ENCODE measurements around the gene ADCY9. TPM values are rescaled to one million over a fixed set of nuclear protein-coding genes. Genes with fewer than 3 reads are reported as not detected.

ADCY9 gene
- total RNA-seq, 1 donor from 2014 or later: 26.9 TPM

DNA sequence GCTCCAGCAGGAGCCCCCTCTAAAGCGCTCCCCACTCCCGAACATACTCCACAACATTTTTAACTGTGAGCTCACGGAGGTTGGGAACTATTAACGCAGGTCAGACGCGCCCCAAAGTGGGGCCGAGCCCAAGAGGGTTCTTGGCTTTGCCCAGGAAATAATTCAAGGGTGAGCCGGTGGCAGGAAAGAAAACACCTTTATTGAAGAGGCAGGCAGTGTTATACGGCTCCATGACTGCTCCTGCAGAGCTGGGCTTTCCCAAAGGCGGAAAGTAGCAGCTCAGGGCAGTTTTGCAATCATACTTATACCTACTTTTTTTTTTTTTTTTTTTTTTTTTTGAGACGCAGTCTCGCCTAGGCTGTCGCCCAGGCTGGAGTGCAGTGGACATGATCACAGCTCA lies 6.2 kb downstream of the ADCY9 start:
- no peak overlapping the region for H3K27ac Mint-ChIP-seq (ENCODE audit: unreplicated experiment)
- TF ChIP-seq, protein P1, sequence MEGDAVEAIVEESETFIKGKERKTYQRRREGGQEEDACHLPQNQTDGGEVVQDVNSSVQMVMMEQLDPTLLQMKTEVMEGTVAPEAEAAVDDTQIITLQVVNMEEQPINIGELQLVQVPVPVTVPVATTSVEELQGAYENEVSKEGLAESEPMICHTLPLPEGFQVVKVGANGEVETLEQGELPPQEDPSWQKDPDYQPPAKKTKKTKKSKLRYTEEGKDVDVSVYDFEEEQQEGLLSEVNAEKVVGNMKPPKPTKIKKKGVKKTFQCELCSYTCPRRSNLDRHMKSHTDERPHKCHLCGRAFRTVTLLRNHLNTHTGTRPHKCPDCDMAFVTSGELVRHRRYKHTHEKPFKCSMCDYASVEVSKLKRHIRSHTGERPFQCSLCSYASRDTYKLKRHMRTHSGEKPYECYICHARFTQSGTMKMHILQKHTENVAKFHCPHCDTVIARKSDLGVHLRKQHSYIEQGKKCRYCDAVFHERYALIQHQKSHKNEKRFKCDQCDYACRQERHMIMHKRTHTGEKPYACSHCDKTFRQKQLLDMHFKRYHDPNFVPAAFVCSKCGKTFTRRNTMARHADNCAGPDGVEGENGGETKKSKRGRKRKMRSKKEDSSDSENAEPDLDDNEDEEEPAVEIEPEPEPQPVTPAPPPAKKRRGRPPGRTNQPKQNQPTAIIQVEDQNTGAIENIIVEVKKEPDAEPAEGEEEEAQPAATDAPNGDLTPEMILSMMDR (IDR thresholded peaks at IDR 0.05): no peak
- peaks cover 16% of the 10 kb centered on the region for H3K36me3 Mint-ChIP-seq (ENCODE audit: unreplicated experiment)
- DNase-seq (ENCODE audit: extremely low spot score, unreplicated experiment): no peak
- H3K27me3 Mint-ChIP-seq (ENCODE audit: unreplicated experiment): no peaks in the 10 kb centered on the region
- no peak overlapping the region for H3K4me3 Mint-ChIP-seq (ENCODE audit: unreplicated experiment)
- no peaks in the 10 kb centered on the region for H3K9me3 Mint-ChIP-seq (ENCODE audit: unreplicated experiment)
- peaks cover 42% of the 10 kb centered on the region for H3K4me1 Mint-ChIP-seq (ENCODE audit: unreplicated experiment)

DNA sequence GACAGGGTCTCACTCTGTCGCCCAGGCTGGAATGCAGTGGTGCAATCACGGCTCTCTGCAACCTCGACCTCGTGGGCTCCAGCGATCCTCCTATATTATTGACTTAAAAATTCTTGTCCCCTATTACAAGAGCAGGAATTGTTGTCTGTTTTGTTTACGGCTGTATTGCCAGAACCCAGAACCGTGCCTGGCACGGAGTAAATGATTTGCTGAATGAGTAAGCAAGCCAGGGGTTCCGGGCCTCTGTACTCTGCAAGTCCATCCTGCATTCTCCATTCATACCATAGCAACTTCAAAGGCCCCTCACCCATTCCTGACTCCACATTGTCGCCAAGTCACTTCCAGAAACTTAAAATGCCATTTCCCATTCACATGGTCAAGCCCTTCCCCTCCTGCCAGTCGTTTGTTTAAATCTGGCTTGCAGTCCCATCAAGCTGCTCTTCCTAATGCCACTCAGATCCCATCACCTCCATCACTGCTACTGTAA lies 6.9 kb downstream of the ADCY9 start:
- peaks cover 35% of the 10 kb centered on the region for H3K4me1 Mint-ChIP-seq (ENCODE audit: unreplicated experiment)
- peak overlapping the region; percentile 3 for H3K27ac Mint-ChIP-seq (ENCODE audit: unreplicated experiment)
- peaks cover 17% of the 10 kb centered on the region for H3K36me3 Mint-ChIP-seq (ENCODE audit: unreplicated experiment)
- no peak for DNase-seq (ENCODE audit: extremely low spot score, unreplicated experiment)
- no peaks in the 10 kb centered on the region for H3K9me3 Mint-ChIP-seq (ENCODE audit: unreplicated experiment)
- no peaks in the 10 kb centered on the region for H3K27me3 Mint-ChIP-seq (ENCODE audit: unreplicated experiment)
- TF ChIP-seq, protein P1 (IDR thresholded peaks at IDR 0.05): no peak
- H3K4me3 Mint-ChIP-seq (ENCODE audit: unreplicated experiment): no peak overlapping the region

DNA sequence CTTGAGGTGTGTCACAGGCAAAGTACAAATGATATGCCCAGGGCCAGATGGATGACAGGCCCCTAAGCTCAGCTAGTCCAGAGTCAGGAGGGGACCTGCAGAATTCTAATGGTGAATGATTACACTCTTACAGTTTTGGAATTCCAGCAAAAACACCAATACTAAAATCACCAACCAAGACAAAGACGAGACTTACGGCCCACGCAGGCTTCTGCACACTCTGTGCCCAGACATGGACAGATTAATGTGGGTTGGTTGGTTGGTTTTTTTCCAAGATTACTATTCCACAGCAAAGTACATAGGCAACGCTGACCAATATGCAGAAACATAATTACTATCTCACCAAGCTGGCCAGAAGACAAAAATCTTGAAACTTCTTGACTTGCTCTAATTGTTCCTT lies 9.7 kb downstream of the ADCY9 start:
- H3K27ac Mint-ChIP-seq (ENCODE audit: unreplicated experiment): no peak overlapping the region
- no peaks in the 10 kb centered on the region for H3K9me3 Mint-ChIP-seq (ENCODE audit: unreplicated experiment)
- peaks cover 21% of the 10 kb centered on the region for H3K36me3 Mint-ChIP-seq (ENCODE audit: unreplicated experiment)
- peaks cover 8% of the 10 kb centered on the region for H3K4me1 Mint-ChIP-seq (ENCODE audit: unreplicated experiment)
- H3K27me3 Mint-ChIP-seq (ENCODE audit: unreplicated experiment): no peaks in the 10 kb centered on the region
- TF ChIP-seq, protein P1 (IDR thresholded peaks at IDR 0.05): no peak
- DNase-seq (ENCODE audit: extremely low spot score, unreplicated experiment): no peak
- no peak overlapping the region for H3K4me3 Mint-ChIP-seq (ENCODE audit: unreplicated experiment)

DNA sequence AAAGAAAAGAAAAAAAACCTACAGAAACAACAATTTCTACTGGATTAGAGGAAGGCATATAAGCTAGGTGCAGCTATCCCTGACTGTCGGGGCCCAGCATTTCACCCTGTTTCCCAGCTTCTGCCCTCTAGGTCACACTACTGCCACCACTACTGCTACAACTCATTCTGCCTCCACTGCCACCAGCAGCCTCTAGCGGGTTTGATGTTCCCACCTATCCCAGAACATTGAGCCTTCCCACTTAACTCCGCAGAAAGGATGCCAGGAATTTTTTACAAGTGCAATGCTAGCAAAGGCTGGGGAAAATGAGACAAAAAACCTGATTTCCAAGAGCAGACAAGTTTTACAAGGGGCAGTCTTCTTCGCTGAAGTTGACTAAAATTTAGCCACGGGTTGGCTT lies 10.4 kb downstream of the ADCY9 start:
- TF ChIP-seq, protein P1 (IDR thresholded peaks at IDR 0.05): no peak
- H3K4me3 Mint-ChIP-seq (ENCODE audit: unreplicated experiment): no peak overlapping the region
- H3K9me3 Mint-ChIP-seq (ENCODE audit: unreplicated experiment): no peaks in the 10 kb centered on the region
- H3K27ac Mint-ChIP-seq (ENCODE audit: unreplicated experiment): no peak overlapping the region
- no peak for DNase-seq (ENCODE audit: extremely low spot score, unreplicated experiment)
- peaks cover 18% of the 10 kb centered on the region for H3K36me3 Mint-ChIP-seq (ENCODE audit: unreplicated experiment)
- peaks cover 3% of the 10 kb centered on the region for H3K4me1 Mint-ChIP-seq (ENCODE audit: unreplicated experiment)
- H3K27me3 Mint-ChIP-seq (ENCODE audit: unreplicated experiment): no peaks in the 10 kb centered on the region

DNA sequence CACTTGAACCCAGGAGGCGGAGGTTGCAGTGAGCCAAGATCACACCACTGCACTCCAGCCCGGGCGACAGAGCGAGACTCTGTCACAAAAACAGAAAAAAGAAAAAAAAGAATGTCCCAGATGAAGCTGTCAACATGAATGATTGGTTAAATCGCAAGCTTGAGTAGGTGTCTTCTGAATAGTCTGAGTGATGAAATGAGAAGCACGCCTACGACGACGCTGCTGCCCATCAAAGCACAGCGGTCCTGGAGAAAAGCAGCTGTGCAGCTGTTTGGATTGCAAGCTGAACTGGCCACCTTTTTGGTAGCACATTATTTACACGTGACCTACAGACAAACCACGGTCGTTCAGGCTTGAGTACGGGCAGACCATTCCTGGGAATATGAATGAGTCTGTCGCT lies 12.5 kb downstream of the ADCY9 start:
- no peak for DNase-seq (ENCODE audit: extremely low spot score, unreplicated experiment)
- Mint-ChIP-seq H3K27me3 (ENCODE audit: unreplicated experiment) (no peaks in the 10 kb centered on the region), H3K27ac (ENCODE audit: unreplicated experiment) (no peak overlapping the region), H3K4me1 (ENCODE audit: unreplicated experiment) (peaks cover 8% of the 10 kb centered on the region), H3K4me3 (ENCODE audit: unreplicated experiment) (no peak overlapping the region), H3K9me3 (ENCODE audit: unreplicated experiment) (no peaks in the 10 kb centered on the region), H3K36me3 (ENCODE audit: unreplicated experiment) (peaks cover 18% of the 10 kb centered on the region)
- TF ChIP-seq, protein P1 (IDR thresholded peaks at IDR 0.05): no peak
